Mesenchymal stem cell (in vitro differentiated cells and primary cell): ENCODE data around the gene INAFM1. TPM values are rescaled to one million over a fixed set of nuclear protein-coding genes. Genes with fewer than 3 reads are reported as not detected.

Experiments used
- DNase-seq: peaks from one replicate; pipeline ENCODE4 v3.0.0-alpha.2; 2013
- H2AFZ ChIP-seq: one replicate; pipeline ENCODE4 v1.6.1; 2013; ENCODE audit warnings: low read depth, mild to moderate bottlenecking, control low read depth, inconsistent platforms, low read length, moderate library complexity
- H2AK5ac ChIP-seq: 2 replicates; pipeline ENCODE4 v1.6.1; 2013; ENCODE audit warnings: low read length, moderate library complexity, mild to moderate bottlenecking, inconsistent platforms; ENCODE audit not compliant: severe bottlenecking
- H2BK120ac ChIP-seq: one replicate; pipeline ENCODE4 v1.6.1; 2013; ENCODE audit warnings: low read depth, mild to moderate bottlenecking, inconsistent platforms, low read length, moderate library complexity
- H2BK12ac ChIP-seq, 2 experiments: one replicate each; pipeline ENCODE4 v1.6.1; 2013; ENCODE audit warnings: inconsistent platforms in 2 of 2, low read length in 2 of 2, mild to moderate bottlenecking in 2 of 2, moderate library complexity in 2 of 2, control low read depth in 1 of 2
- H2BK15ac ChIP-seq: one replicate; pipeline ENCODE4 v1.6.1; 2013; ENCODE audit warnings: mild to moderate bottlenecking, low read depth, inconsistent platforms; ENCODE audit not compliant: poor library complexity, severe bottlenecking
- H2BK5ac ChIP-seq: 2 replicates; pipeline ENCODE4 v1.6.1; 2013; ENCODE audit warnings: low read depth, mild to moderate bottlenecking, low read length, control low read depth, inconsistent platforms; ENCODE audit not compliant: poor library complexity, severe bottlenecking
- H3K14ac ChIP-seq, 2 experiments: one replicate each; pipeline ENCODE4 v1.6.1; 2013; ENCODE audit warnings: inconsistent platforms in 2 of 2, low read length in 2 of 2, control low read depth in 1 of 2, mild to moderate bottlenecking in 1 of 2, moderate library complexity in 1 of 2
- H3K18ac ChIP-seq, 2 experiments: one replicate each; pipeline ENCODE4 v1.6.1; 2013; ENCODE audit warnings: inconsistent platforms in 2 of 2, low read length in 2 of 2, control low read depth in 1 of 2, low read depth in 1 of 2, mild to moderate bottlenecking in 1 of 2
- H3K23ac ChIP-seq, 2 experiments: one replicate each; pipeline ENCODE4 v1.6.1; 2013; ENCODE audit warnings: inconsistent platforms in 2 of 2, low read length in 2 of 2, mild to moderate bottlenecking in 2 of 2, moderate library complexity in 2 of 2, control low read depth in 1 of 2
- H3K27ac ChIP-seq: 2 replicates; pipeline ENCODE4 v1.5.1; 2013; ENCODE audit warnings: mild to moderate bottlenecking, moderate library complexity, low read length, control low read depth, inconsistent platforms; ENCODE audit not compliant: poor library complexity, severe bottlenecking
- H3K27me3 ChIP-seq, 2 experiments: 2 replicates each; pipeline versions ENCODE4 v1.6.1 to v1.7.0; 2013; ENCODE audit warnings: low read length in 2 of 2, mild to moderate bottlenecking in 2 of 2, moderate library complexity in 2 of 2, control low read depth in 1 of 2, inconsistent platforms in 1 of 2; ENCODE audit not compliant: control insufficient read depth in 1 of 2, insufficient read depth in 1 of 2
- H3K36me3 ChIP-seq, 2 experiments: 2 replicates each; pipeline versions ENCODE4 v1.6.1 to v1.7.0; 2013; ENCODE audit warnings: low read length in 2 of 2, control low read depth in 1 of 2, inconsistent platforms in 1 of 2, low read depth in 1 of 2, mild to moderate bottlenecking in 1 of 2; ENCODE audit not compliant: insufficient read depth in 2 of 2, control insufficient read depth in 1 of 2
- H3K4ac ChIP-seq, 2 experiments: one replicate each; pipeline ENCODE4 v1.6.1; 2013; ENCODE audit warnings: inconsistent platforms in 2 of 2, low read length in 2 of 2, mild to moderate bottlenecking in 2 of 2, moderate library complexity in 2 of 2, control low read depth in 1 of 2, low read depth in 1 of 2
- H3K4me1 ChIP-seq: 2 replicates; pipeline ENCODE4 v1.6.1; 2013; ENCODE audit warnings: low read depth, low read length, control low read depth; ENCODE audit not compliant: control insufficient read depth, insufficient read depth
- H3K4me2 ChIP-seq: 2 replicates; pipeline ENCODE4 v1.6.1; 2013; ENCODE audit warnings: low read length, mild to moderate bottlenecking, inconsistent platforms; ENCODE audit not compliant: poor library complexity, severe bottlenecking
- H3K4me3 ChIP-seq, 2 experiments: 2 replicates each; pipeline versions ENCODE4 v1.5.1 to v1.7.0; 2013; ENCODE audit warnings: low read length in 2 of 2, mild to moderate bottlenecking in 2 of 2, control low read depth in 1 of 2, low read depth in 1 of 2; ENCODE audit not compliant: insufficient read depth in 1 of 2
- H3K79me1 ChIP-seq: replicated peaks from 2 replicates; pipeline ENCODE4 v1.6.1; 2013; ENCODE audit warnings: mild to moderate bottlenecking, control low read depth, low read length, inconsistent platforms; ENCODE audit not compliant: poor library complexity, severe bottlenecking
- H3K9ac ChIP-seq: 2 replicates; pipeline ENCODE4 v1.7.0; 2013; ENCODE audit warnings: mild to moderate bottlenecking, low read length, moderate library complexity
- H3K9me3 ChIP-seq: 2 replicates; pipeline ENCODE4 v1.7.0; 2013; ENCODE audit warnings: mild to moderate bottlenecking, low read length; ENCODE audit not compliant: control insufficient read depth
- H4K8ac ChIP-seq: one replicate; pipeline ENCODE4 v1.6.1; 2013; ENCODE audit warnings: inconsistent platforms, mild to moderate bottlenecking, low read length, moderate library complexity
- H4K91ac ChIP-seq: one replicate; pipeline ENCODE4 v1.6.1; 2013; ENCODE audit warnings: mild to moderate bottlenecking, low read length, inconsistent platforms
- WGBS: methylation state at CpG from one replicate; pipeline ENCODE4 v1.1.7; 2013; ENCODE audit warnings: mixed read lengths; 5-methylcytosine and 5-hydroxymethylcytosine counted together
- polyA plus RNA-seq, 2 experiments: library from polyadenylated mRNA; stranded (reverse); fragments of 200-250 nt; gene quantifications; one replicate each; pipeline ENCODE4 v1.2.3, GENCODE V29; 2013

The INAFM1 gene
- polyA plus RNA-seq (2013, experiment 1 of 2): 10.7 TPM
- 11.4 TPM for polyA plus RNA-seq (2013, experiment 2 of 2)

DNA sequence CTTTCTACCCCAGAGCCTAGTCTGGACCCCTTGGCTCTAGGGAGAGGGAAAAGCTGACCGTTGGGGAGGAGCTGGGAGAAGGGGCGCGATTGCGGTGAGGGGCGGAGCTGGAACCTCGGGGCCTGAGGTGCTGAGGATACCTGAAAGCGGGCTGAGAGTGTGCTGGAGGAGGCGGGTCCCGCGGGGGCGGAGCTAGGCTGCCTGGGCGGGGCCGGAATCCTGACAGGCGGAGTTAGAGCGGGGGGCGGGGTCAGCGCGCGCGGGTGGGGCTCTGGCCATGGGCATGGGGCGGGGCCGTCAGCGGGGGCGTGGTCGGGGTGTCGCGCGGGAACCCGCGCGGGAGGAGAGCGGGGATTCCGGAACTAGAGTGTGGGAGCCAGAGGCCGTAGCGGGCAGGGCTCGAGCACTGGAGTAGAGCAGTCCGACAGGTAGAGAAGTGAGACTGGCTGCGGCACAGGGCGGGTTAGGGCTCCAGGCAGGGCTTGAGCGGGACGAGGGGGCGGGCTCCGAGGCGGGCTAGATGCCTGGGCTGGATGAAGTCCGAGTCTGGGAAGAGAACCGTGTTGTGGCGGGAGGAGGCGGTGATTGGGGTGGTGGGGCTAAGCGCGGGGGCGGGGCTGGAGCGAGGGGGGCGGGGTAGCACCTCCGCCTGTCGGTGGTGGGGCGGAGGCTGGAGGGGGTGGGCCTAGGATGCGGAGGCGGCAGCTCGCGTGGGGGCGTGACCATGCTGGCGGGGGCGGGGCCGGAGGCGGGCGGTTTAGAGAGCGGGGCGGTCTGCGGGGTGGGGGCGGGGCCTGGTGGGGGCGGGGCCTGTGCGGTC is at the start of gene INAFM1:
INAFM1 (plus strand) TSS at position 815 of the 820 bp plus-strand sequence. CDS start 35 bp downstream, outside the sequence.
- peak; percentile 92 for DNase-seq
- Histone ChIP-seq H3K9me3 (no peaks in the 10 kb centered on the region), H3K27ac (peak within 1 kb of the TSS; percentile 99), H3K27me3 (no peaks in the 10 kb centered on the region), H2BK12ac (peak within 1 kb of the TSS; percentile 52 to 60), H3K23ac (peak within 1 kb of the TSS in 1 of 2 experiments; percentile 64), H4K91ac (peak within 1 kb of the TSS; percentile 98), H3K4me1 (peaks cover 17% of the 10 kb centered on the region), H3K79me1 (peaks cover 26% of the 10 kb centered on the region), H2BK120ac (peak within 1 kb of the TSS; percentile 82), H3K14ac (peak within 1 kb of the TSS; percentile 76 to 93), H3K4ac (peak within 1 kb of the TSS; percentile 60 to 99), H2BK15ac (peak within 1 kb of the TSS; percentile 75), H3K4me2 (peak within 1 kb of the TSS; percentile 88), H3K18ac (peak within 1 kb of the TSS; percentile 95 to 96), H2AFZ (peak within 1 kb of the TSS; percentile 29), H2BK5ac (peak within 1 kb of the TSS; percentile 89), H3K36me3 (peaks cover 22 to 38% of the 10 kb centered on the region in 2 experiments), H2AK5ac (peak within 1 kb of the TSS; percentile 91), H3K4me3 (peak within 1 kb of the TSS; percentile 80 to 83), H4K8ac (peak within 1 kb of the TSS; percentile 88), H3K9ac (peak within 1 kb of the TSS; percentile 93)
- WGBS: under 1% methylated on average over 45 of the region's 72 CpGs

DNA sequence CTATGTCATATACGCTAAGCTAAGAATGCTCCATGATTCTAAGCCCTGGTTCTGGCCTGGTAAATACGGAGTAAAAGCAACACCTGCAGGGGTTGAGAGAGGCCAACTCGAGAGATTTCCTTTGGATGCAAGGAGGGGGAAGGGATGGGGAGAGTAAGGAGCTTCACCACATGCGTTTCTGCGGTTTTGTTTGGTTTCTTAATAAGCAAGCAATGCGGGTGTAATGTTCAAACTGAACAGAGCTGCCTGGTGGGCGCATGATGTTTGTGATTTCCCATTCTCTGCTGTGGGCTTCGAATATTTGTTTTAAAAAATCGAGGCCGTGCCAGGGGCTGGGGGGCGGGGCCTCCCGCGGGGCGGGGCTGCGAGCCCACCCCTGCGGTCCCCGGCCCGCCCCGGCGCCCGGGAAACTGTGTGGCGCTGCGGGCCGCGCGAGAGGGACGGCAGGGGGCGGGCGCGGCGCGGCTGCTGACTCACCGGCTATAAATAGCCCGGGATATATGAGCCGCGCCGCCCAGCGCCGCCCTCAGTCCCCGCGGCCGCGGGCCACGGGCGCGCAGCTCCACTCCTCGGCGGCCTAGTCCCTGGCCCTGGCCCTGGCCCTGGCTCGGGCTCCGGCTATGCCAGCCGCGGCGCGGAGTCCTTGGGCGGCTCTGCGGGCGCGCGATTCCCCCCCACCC is 48.8 kb upstream of the INAFM1 start:
- WGBS: 9% methylated on average over 21 of the region's 59 CpGs
- H3K4me3 ChIP-seq: peak overlapping the region; percentile 53 to 80
- peak overlapping the region; percentile 63 to 88 for H3K14ac ChIP-seq
- peak overlapping the region; percentile 98 to 100 for H3K18ac ChIP-seq
- peak overlapping the region; percentile 94 for H3K9ac ChIP-seq
- H3K36me3 ChIP-seq: peaks cover 27 to 38% of the 10 kb centered on the region in 2 experiments
- peaks cover 18% of the 10 kb centered on the region for H3K79me1 ChIP-seq
- peak overlapping the region; percentile 100 for H4K8ac ChIP-seq
- peak overlapping the region; percentile 51 to 77 for H2BK12ac ChIP-seq
- peak overlapping the region; percentile 100 for H3K4ac ChIP-seq
- H3K4me1 ChIP-seq: peaks cover 42% of the 10 kb centered on the region
- H2AK5ac ChIP-seq: peak overlapping the region; percentile 97
- peak overlapping the region; percentile 76 for H3K4me2 ChIP-seq
- H2AFZ ChIP-seq: no peak overlapping the region
- H2BK5ac ChIP-seq: peak overlapping the region; percentile 80
- peak overlapping the region in 1 of 2 experiments; percentile 84 for H3K23ac ChIP-seq
- H3K27me3 ChIP-seq: no peaks in the 10 kb centered on the region
- DNase-seq: peak; percentile 88
- H2BK15ac ChIP-seq: peak overlapping the region; percentile 88
- H3K27ac ChIP-seq: peak overlapping the region; percentile 81
- peak overlapping the region; percentile 97 for H2BK120ac ChIP-seq
- H4K91ac ChIP-seq: peak overlapping the region; percentile 100
- H3K9me3 ChIP-seq: no peaks in the 10 kb centered on the region

DNA sequence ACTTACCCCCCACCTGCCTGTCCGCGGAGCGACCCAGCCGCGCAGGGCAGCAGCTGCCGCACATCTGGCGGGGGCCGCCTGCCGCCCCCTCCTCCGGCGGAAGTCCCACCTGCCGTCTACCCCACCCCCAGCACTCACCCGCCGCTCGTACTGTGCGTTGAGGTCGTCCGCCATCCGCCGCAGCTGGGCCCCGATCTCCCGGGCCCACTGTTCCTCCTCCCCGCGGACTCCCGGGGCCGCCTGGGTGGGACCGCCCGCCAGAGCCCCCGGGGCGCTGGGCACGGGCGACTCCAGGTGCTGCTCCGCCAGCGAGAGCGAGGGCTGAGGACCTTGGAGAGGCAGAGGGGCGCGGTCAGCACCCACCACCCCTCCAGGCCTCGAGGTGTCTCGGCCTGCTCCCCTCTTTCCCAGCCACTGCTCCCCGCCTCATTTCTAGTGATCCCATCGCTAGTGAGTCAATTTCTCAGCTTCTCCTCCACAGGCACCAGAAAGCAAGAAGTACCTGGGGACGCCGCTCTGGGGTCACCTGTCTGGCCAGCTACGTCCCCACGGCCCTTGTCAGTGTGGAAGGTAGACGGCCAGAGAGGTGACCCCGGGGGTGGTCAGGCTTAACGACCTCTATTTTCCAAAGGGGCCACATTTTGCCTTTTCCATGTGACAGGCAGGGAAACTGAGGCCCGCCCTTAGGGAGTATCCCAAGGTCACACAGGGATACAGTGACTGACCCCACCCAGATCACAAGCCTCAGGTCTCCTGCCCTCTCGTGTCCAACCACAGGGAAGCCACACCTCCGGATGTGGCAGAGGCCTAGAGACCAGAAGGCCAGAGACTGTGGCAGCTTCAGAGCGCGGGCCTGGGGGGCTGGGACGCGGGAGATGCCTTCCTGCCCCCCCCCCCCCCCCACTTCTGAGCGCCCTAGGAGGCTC is 48.0 kb upstream of the INAFM1 start:
- 4% methylated on average over 52 of the region's 56 CpGs for WGBS
- peak overlapping the region; percentile 80 for H2BK5ac ChIP-seq
- peak overlapping the region; percentile 100 for H4K91ac ChIP-seq
- H3K4ac ChIP-seq: peak overlapping the region; percentile 100
- peak overlapping the region; percentile 88 for H2BK15ac ChIP-seq
- H2BK12ac ChIP-seq: peak overlapping the region; percentile 98 to 99
- H3K9me3 ChIP-seq: no peaks in the 10 kb centered on the region
- H3K4me2 ChIP-seq: peak overlapping the region; percentile 98
- H4K8ac ChIP-seq: peak overlapping the region; percentile 100
- H2AFZ ChIP-seq: no peak overlapping the region
- peaks cover 13% of the 10 kb centered on the region for H3K79me1 ChIP-seq
- peak overlapping the region; percentile 63 to 88 for H3K14ac ChIP-seq
- peak overlapping the region; percentile 94 for H3K9ac ChIP-seq
- peak overlapping the region; percentile 83 to 84 for H3K23ac ChIP-seq
- peak overlapping the region; percentile 98 to 100 for H3K18ac ChIP-seq
- no peaks in the 10 kb centered on the region for H3K27me3 ChIP-seq
- peak overlapping the region; percentile 97 for H2AK5ac ChIP-seq
- H3K4me3 ChIP-seq: peak overlapping the region; percentile 53 to 80
- H3K4me1 ChIP-seq: peaks cover 48% of the 10 kb centered on the region
- H2BK120ac ChIP-seq: peak overlapping the region; percentile 97
- DNase-seq: peak; percentile 90
- H3K36me3 ChIP-seq: peaks cover 21 to 30% of the 10 kb centered on the region in 2 experiments
- H3K27ac ChIP-seq: peak overlapping the region; percentile 98
